GM19468 (cell line): ENCODE measurements around the gene BATF3.
"Not testable (repeated sequence)": the region's sequence is repeated elsewhere in the genome, so short reads cannot be mapped to it uniquely, and the experiment has no call there.

ENCODE experiments used
- ATAC-seq: cut with Tn5 transposase; IDR thresholded peaks from one replicate; pipeline ENCODE4 v1.9.1; 2021; ENCODE audit warnings: mild to moderate bottlenecking, moderate library complexity, moderate number of reproducible peaks; ENCODE audit not compliant: unreplicated experiment; ENCODE audit errors: extremely low read depth

The BATF3 gene

GRCh38 chr1:212640223-212640878 is 59.3 kb downstream of the BATF3 start:
- no peak for ATAC-seq

- ATAC-seq = not testable (repeated sequence)
These were observed 60.1 kb downstream of the BATF3 start for GRCh38 chr1:212639524-212639923.

GRCh38 chr1:212638492-212639151 is 61.0 kb downstream of the BATF3 start:
- ATAC-seq = no peak

- no peak for ATAC-seq
These were observed 61.7 kb downstream of the BATF3 start for GRCh38 chr1:212637902-212638301.
